GM12878 (cell line): ENCODE data around the gene SH2D2A. TPM values are rescaled to one million over a fixed set of nuclear protein-coding genes. Genes with fewer than 3 reads are reported as not detected.

Experiments
- BHLHE40 ChIP-seq, 2 experiments: fragments of 450-650 bp in 1 of 2; IDR thresholded peaks; 2 replicates each; pipeline ENCODE4 v1.6.1; 2011 to 2017; ENCODE audit warnings: low read depth in 2 of 2, borderline replicate concordance in 1 of 2, improper control_type of control experiment in 1 of 2, low read length in 1 of 2, mild to moderate bottlenecking in 1 of 2
- CHD2 ChIP-seq: IDR thresholded peaks from 2 replicates; pipeline ENCODE4 v1.6.1; 2011; ENCODE audit warnings: low read depth, low read length, improper control_type of control experiment, borderline replicate concordance
- DPF2 ChIP-seq: fragments of 450-650 bp; IDR thresholded peaks from 2 replicates; pipeline ENCODE4 v1.6.1; 2017; ENCODE audit warnings: mild to moderate bottlenecking
- EGR1 ChIP-seq, 2 experiments: IDR thresholded peaks; 1 replicate in 1 of 2; 2 replicates in 1 of 2; pipeline ENCODE4 v1.6.1; 2011 to 2012; ENCODE audit warnings: low read depth in 2 of 2, low read length in 2 of 2, borderline replicate concordance in 1 of 2, mild to moderate bottlenecking in 1 of 2, moderate library complexity in 1 of 2
- EP300 ChIP-seq, 2 experiments: fragments of 150-350 bp in 1 of 2; IDR thresholded peaks; 2 replicates each; pipeline ENCODE4 v1.6.1; 2011 to 2012; ENCODE audit warnings: low read depth in 2 of 2, low read length in 2 of 2, borderline replicate concordance in 1 of 2, improper control_type of control experiment in 1 of 2, inconsistent platforms in 1 of 2; ENCODE audit not compliant: control insufficient read depth in 1 of 2
- ESRRA ChIP-seq: IDR thresholded peaks from 2 replicates; pipeline ENCODE4 v1.6.1; 2012; ENCODE audit warnings: mild to moderate bottlenecking, low read length, improper control_type of control experiment
- GATAD2B ChIP-seq: fragments of 450-650 bp; conservative IDR thresholded peaks from 2 replicates; pipeline ENCODE4 v1.6.1; 2017; ENCODE audit warnings: low read depth, mild to moderate bottlenecking, moderate library complexity
- HCFC1 ChIP-seq: fragments of 150-350 bp; IDR thresholded peaks from 2 replicates; pipeline ENCODE4 v1.6.1; 2014; ENCODE audit warnings: low read length
- HDGF ChIP-seq: fragments of 450-650 bp; IDR thresholded peaks from 2 replicates; pipeline ENCODE4 v1.6.1; 2016; ENCODE audit warnings: antibody characterized with exemption
- IKZF2 ChIP-seq, 2 experiments: fragments of 450-650 bp; IDR thresholded peaks; 2 replicates each; pipeline ENCODE4 v1.6.1; 2017; ENCODE audit warnings: mild to moderate bottlenecking in 2 of 2, moderate library complexity in 2 of 2
- KLF5 ChIP-seq: fragments of 450-650 bp; IDR thresholded peaks from 2 replicates; pipeline ENCODE4 v1.6.1; 2014; ENCODE audit warnings: mild to moderate bottlenecking; ENCODE audit not compliant: partially characterized antibody
- MTA3 ChIP-seq: IDR thresholded peaks from 2 replicates; pipeline ENCODE4 v1.6.1; 2012; ENCODE audit warnings: low read length, inconsistent platforms, borderline replicate concordance
- MYB ChIP-seq: fragments of 150-350 bp; IDR thresholded peaks from 2 replicates; pipeline ENCODE4 v1.6.1; 2014; ENCODE audit warnings: mild to moderate bottlenecking, low read depth, low read length, borderline replicate concordance
- NFXL1 ChIP-seq: fragments of 450-650 bp; IDR thresholded peaks from 2 replicates; pipeline ENCODE4 v1.6.1; 2017; ENCODE audit warnings: antibody characterized with exemption, mild to moderate bottlenecking, borderline replicate concordance
- NFYB ChIP-seq: IDR thresholded peaks from 2 replicates; pipeline ENCODE4 v1.6.1; 2011; ENCODE audit warnings: low read depth, mild to moderate bottlenecking, low read length, improper control_type of control experiment, moderate library complexity; ENCODE audit not compliant: insufficient read depth
- RBBP5 ChIP-seq: fragments of 200-600 bp; sonication (generic); conservative IDR thresholded peaks from 2 replicates; pipeline ENCODE4 v1.6.1; 2016
- RFX5 ChIP-seq: IDR thresholded peaks from 2 replicates; pipeline ENCODE4 v1.6.1; 2011; ENCODE audit warnings: low read depth, low read length, improper control_type of control experiment
- SMAD1 ChIP-seq: fragments of 450-650 bp; IDR thresholded peaks from 2 replicates; pipeline ENCODE4 v1.6.1; 2018; ENCODE audit warnings: mild to moderate bottlenecking, low read depth; ENCODE audit not compliant: partially characterized antibody
- SMARCA5 ChIP-seq: fragments of 450-650 bp; IDR thresholded peaks from 2 replicates; pipeline ENCODE4 v1.6.1; 2017; ENCODE audit warnings: mild to moderate bottlenecking
- SP1 ChIP-seq: IDR thresholded peaks from one replicate; pipeline ENCODE4 v1.6.1; 2011; ENCODE audit warnings: low read depth, low read length
- YY1 ChIP-seq: IDR thresholded peaks from 2 replicates; pipeline ENCODE4 v1.6.1; 2011; ENCODE audit warnings: low read depth, mild to moderate bottlenecking, low read length
- ZBED1 ChIP-seq: IDR thresholded peaks from 2 replicates; pipeline ENCODE4 v1.6.1; 2016; ENCODE audit warnings: borderline replicate concordance
- polyA plus RNA-seq, 11 experiments: library from polyadenylated mRNA; depleted of rRNA in 4 of 11; unstranded in 6 of 11; stranded (reverse) in 5 of 11; fragments of >200 nt; fragmentation: Nextera tagmentation in 4 of 11; fragmentation: Illumina TruSeq in 1 of 11; extraction: Ambion mirVana in 4 of 11; extraction: Trizol in 1 of 11; gene quantifications; 1 replicate in 1 of 11; 2 replicates in 10 of 11; pipeline versions ENCODE4 v1.2.1 to v1.2.3, GENCODE V29; 2011 to 2016; ENCODE audit warnings: inconsistent platforms in 2 of 11, missing spikeins in 2 of 11, low read depth in 1 of 11
- total RNA-seq, 4 experiments: library from RNA; depleted of rRNA in 3 of 4; stranded (reverse); fragments of >200 nt in 3 of 4; fragmentation: Illumina TruSeq in 1 of 4; extraction: Trizol in 1 of 4; gene quantifications; 2 replicates each; pipeline versions ENCODE4 v1.2.1 to v1.2.3, GENCODE V29; 2013 to 2021
- TF ChIP-seq, protein P1 (sequence below): fragments of 450-650 bp; IDR thresholded peaks from 2 replicates; pipeline ENCODE4 v1.6.1; 2017; ENCODE audit warnings: antibody characterized with exemption, mild to moderate bottlenecking, moderate library complexity
- TF ChIP-seq, protein P2 (sequence below): IDR thresholded peaks from 2 replicates; pipeline ENCODE4 v1.6.1; 2012; ENCODE audit warnings: low read depth, low read length, improper control_type of control experiment
- TF ChIP-seq, protein P3 (sequence below): fragments of 450-650 bp; formaldehyde crosslinking; IDR thresholded peaks from 2 replicates; pipeline ENCODE4 v1.5.0; 2022; ENCODE audit warnings: mild to moderate bottlenecking, missing genetic modification characterization

The SH2D2A gene
- total and polyA plus RNA-seq, 10 of the 15 experiments (the other 5 are each of a cell fraction or from before 2014, with no cell fraction given): 0.72 to 15.9 (median 7.0) TPM

DNA sequence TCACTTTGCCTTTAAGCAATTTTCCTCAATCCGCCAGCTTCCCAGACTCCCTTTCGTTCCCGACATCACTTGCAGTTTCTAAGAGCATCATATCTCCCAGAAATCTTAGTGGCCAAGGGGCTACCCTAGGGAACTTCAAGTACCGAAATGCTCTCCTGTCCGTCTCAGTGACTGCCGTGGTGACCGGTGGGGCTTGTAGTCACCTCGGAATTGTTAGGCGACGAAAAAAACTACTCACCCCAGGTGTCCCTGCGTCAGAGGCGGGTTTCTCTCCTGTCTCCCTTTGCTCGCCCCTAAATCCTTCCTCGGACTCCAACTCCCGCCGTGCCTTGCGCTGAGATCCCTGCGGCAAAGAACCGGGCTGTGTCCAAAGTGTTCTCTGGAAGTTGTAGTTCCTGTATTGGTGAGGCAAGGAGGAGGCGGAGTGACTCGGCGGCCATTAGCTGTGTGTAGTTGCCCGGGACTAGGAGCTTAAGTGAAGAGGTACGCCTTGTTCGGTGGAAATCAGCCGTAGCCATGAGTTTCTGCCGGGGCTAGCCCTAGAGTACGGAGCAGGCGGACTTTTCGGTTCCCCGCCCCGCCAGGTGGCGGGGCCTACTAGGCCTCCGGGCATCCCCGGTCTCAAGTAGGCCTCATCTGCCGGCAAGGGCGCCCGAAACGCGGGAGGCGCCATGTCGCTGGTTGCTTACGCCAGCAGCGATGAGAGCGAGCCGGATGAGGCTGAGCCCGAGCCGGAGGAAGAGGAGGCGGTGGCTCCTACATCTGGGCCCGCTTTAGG lies 49.4 kb downstream of the SH2D2A start, which contains the start of gene PRCC (continued):
- TF ChIP-seq, protein P1, sequence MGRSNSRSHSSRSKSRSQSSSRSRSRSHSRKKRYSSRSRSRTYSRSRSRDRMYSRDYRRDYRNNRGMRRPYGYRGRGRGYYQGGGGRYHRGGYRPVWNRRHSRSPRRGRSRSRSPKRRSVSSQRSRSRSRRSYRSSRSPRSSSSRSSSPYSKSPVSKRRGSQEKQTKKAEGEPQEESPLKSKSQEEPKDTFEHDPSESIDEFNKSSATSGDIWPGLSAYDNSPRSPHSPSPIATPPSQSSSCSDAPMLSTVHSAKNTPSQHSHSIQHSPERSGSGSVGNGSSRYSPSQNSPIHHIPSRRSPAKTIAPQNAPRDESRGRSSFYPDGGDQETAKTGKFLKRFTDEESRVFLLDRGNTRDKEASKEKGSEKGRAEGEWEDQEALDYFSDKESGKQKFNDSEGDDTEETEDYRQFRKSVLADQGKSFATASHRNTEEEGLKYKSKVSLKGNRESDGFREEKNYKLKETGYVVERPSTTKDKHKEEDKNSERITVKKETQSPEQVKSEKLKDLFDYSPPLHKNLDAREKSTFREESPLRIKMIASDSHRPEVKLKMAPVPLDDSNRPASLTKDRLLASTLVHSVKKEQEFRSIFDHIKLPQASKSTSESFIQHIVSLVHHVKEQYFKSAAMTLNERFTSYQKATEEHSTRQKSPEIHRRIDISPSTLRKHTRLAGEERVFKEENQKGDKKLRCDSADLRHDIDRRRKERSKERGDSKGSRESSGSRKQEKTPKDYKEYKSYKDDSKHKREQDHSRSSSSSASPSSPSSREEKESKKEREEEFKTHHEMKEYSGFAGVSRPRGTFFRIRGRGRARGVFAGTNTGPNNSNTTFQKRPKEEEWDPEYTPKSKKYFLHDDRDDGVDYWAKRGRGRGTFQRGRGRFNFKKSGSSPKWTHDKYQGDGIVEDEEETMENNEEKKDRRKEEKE: no peak
- peak; percentile 74 to 80; a peak in 3 of 4 replicates for TF ChIP-seq IKZF2 (IDR thresholded peaks at IDR 0.05)
- TF ChIP-seq KLF5: no peak
- TF ChIP-seq NFXL1: no peak
- TF ChIP-seq RFX5: 0 out of 2 replicates have a peak, but pooled peaks have one; percentile 39
- no peak for TF ChIP-seq MTA3
- TF ChIP-seq NFYB: 0 out of 2 replicates have a peak, but pooled peaks have one; percentile 35
- TF ChIP-seq HDGF: no peak; the same call in 1 of the 2 replicates
- TF ChIP-seq, protein P2, sequence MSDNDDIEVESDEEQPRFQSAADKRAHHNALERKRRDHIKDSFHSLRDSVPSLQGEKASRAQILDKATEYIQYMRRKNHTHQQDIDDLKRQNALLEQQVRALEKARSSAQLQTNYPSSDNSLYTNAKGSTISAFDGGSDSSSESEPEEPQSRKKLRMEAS: no peak; the same call in 1 of the 2 replicates
- TF ChIP-seq DPF2: no peak
- TF ChIP-seq SP1: peak; percentile 29
- TF ChIP-seq HCFC1: peak; percentile 99
- TF ChIP-seq EP300 (IDR thresholded peaks at IDR 0.05; ENCODE audit: borderline replicate concordance in 1 of 2, control insufficient read depth in 1 of 2, low read depth in 2 of 2, low read length in 2 of 2): no peak
- peak; percentile 95 for TF ChIP-seq SMARCA5
- peak in 1 of 2 experiments; percentile 5; a peak in 1 of 3 replicates for TF ChIP-seq EGR1 (IDR thresholded peaks at IDR 0.05; ENCODE audit: borderline replicate concordance in 1 of 2, low read depth in 2 of 2, low read length in 2 of 2)
- peak; percentile 99 for TF ChIP-seq YY1
- TF ChIP-seq RBBP5: peak; percentile 61; the same call in 1 of the 2 replicates
- TF ChIP-seq ZBED1: no peak
- TF ChIP-seq SMAD1: no peak
- TF ChIP-seq CHD2: peak; percentile 94
- TF ChIP-seq MYB: 0 out of 2 replicates have a peak, but pooled peaks have one; percentile 26
- TF ChIP-seq GATAD2B: peak; percentile 97
- TF ChIP-seq BHLHE40 (IDR thresholded peaks at IDR 0.05; ENCODE audit: borderline replicate concordance in 1 of 2, low read depth in 2 of 2, low read length in 1 of 2): peak in 1 of 2 experiments; percentile 7; a peak in 1 of 4 replicates
- TF ChIP-seq, protein P3, sequence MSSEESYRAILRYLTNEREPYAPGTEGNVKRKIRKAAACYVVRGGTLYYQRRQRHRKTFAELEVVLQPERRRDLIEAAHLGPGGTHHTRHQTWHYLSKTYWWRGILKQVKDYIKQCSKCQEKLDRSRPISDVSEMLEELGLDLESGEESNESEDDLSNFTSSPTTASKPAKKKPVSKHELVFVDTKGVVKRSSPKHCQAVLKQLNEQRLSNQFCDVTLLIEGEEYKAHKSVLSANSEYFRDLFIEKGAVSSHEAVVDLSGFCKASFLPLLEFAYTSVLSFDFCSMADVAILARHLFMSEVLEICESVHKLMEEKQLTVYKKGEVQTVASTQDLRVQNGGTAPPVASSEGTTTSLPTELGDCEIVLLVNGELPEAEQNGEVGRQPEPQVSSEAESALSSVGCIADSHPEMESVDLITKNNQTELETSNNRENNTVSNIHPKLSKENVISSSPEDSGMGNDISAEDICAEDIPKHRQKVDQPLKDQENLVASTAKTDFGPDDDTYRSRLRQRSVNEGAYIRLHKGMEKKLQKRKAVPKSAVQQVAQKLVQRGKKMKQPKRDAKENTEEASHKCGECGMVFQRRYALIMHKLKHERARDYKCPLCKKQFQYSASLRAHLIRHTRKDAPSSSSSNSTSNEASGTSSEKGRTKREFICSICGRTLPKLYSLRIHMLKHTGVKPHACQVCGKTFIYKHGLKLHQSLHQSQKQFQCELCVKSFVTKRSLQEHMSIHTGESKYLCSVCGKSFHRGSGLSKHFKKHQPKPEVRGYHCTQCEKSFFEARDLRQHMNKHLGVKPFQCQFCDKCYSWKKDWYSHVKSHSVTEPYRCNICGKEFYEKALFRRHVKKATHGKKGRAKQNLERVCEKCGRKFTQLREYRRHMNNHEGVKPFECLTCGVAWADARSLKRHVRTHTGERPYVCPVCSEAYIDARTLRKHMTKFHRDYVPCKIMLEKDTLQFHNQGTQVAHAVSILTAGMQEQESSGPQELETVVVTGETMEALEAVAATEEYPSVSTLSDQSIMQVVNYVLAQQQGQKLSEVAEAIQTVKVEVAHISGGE (CRISPR knock-in tag): no peak
- TF ChIP-seq ESRRA: peak; percentile 71
